ENCODE results near the gene NOD2. TPM values are rescaled to one million over a fixed set of nuclear protein-coding genes. Genes with fewer than 3 reads are reported as not detected.

NOD2 gene
- total RNA-seq, 1 donor from 2014 or later: 0.63 TPM

GRCh38 chr16:50722405-50722737, 29.0 kb downstream of the NOD2 start:
- Mint-ChIP-seq H3K9me3 (peaks cover 8% of the 10 kb centered on the region), H3K27me3 (ENCODE audit: low read depth) (peaks cover 4% of the 10 kb centered on the region), H3K4me1 (peaks cover 8% of the 10 kb centered on the region), H3K4me3 (no peak overlapping the region), H3K27ac (no peak overlapping the region), H3K36me3 (no peaks in the 10 kb centered on the region)
- TF ChIP-seq, protein P1, sequence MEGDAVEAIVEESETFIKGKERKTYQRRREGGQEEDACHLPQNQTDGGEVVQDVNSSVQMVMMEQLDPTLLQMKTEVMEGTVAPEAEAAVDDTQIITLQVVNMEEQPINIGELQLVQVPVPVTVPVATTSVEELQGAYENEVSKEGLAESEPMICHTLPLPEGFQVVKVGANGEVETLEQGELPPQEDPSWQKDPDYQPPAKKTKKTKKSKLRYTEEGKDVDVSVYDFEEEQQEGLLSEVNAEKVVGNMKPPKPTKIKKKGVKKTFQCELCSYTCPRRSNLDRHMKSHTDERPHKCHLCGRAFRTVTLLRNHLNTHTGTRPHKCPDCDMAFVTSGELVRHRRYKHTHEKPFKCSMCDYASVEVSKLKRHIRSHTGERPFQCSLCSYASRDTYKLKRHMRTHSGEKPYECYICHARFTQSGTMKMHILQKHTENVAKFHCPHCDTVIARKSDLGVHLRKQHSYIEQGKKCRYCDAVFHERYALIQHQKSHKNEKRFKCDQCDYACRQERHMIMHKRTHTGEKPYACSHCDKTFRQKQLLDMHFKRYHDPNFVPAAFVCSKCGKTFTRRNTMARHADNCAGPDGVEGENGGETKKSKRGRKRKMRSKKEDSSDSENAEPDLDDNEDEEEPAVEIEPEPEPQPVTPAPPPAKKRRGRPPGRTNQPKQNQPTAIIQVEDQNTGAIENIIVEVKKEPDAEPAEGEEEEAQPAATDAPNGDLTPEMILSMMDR (IDR thresholded peaks at IDR 0.05; ENCODE audit: unreplicated experiment): no peak
- DNase-seq (ENCODE audit: low spot score in 2 of 2, unreplicated experiment in 2 of 2): no peak

DNA sequence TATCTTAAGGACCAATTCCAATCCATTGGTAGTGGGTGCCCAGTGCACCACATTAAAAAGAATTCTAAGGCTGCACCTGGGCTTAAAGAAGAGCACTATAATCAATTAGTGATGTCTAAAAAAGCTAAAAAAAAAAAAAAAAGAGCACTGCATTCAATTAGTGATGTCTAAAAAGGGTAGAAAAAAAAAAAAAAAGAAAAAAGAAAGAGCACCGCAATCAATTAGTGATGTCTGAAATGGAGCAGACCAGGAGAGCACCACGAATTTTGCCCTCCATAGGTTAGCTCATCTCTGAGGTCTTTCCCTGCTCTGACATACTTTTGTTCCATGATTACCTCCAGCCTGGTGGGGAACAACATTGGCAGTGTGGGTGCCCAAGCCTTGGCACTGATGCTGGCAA, 29.6 kb downstream of the NOD2 start:
- TF ChIP-seq, protein P1 (IDR thresholded peaks at IDR 0.05; ENCODE audit: unreplicated experiment): no peak
- Mint-ChIP-seq H3K27me3 (ENCODE audit: low read depth) (peaks cover 9% of the 10 kb centered on the region), H3K4me3 (no peak overlapping the region), H3K27ac (no peak overlapping the region), H3K9me3 (peaks cover 8% of the 10 kb centered on the region), H3K4me1 (peaks cover 8% of the 10 kb centered on the region), H3K36me3 (no peaks in the 10 kb centered on the region)
- DNase-seq (ENCODE audit: low spot score in 2 of 2, unreplicated experiment in 2 of 2): no peak

DNA sequence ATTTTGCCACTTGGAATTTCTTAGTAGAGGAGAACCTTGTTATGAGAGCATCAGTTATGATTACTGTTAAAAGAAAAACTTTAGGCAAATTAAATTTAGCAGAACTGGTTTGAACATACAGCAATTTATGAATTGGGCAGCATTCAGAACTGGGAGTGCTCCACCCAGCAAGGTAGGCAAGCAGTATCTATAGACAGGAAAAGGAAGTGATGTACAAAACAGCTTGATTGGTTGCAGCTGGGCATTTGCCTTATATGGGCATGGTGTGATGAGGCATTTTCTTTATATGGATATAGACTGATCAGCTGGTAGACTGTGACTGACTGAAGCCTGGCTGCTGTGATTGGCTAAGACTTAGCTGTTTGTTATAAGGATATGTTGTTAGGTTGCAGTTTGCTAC, 30.9 kb downstream of the NOD2 start:
- Mint-ChIP-seq H3K4me3 (no peak overlapping the region), H3K4me1 (no peaks in the 10 kb centered on the region), H3K27me3 (ENCODE audit: low read depth) (peaks cover 9% of the 10 kb centered on the region), H3K27ac (no peak overlapping the region), H3K36me3 (no peaks in the 10 kb centered on the region), H3K9me3 (peaks cover 8% of the 10 kb centered on the region)
- DNase-seq (ENCODE audit: low spot score in 2 of 2, unreplicated experiment in 2 of 2): no peak
- TF ChIP-seq, protein P1 (IDR thresholded peaks at IDR 0.05; ENCODE audit: unreplicated experiment): no peak

DNA sequence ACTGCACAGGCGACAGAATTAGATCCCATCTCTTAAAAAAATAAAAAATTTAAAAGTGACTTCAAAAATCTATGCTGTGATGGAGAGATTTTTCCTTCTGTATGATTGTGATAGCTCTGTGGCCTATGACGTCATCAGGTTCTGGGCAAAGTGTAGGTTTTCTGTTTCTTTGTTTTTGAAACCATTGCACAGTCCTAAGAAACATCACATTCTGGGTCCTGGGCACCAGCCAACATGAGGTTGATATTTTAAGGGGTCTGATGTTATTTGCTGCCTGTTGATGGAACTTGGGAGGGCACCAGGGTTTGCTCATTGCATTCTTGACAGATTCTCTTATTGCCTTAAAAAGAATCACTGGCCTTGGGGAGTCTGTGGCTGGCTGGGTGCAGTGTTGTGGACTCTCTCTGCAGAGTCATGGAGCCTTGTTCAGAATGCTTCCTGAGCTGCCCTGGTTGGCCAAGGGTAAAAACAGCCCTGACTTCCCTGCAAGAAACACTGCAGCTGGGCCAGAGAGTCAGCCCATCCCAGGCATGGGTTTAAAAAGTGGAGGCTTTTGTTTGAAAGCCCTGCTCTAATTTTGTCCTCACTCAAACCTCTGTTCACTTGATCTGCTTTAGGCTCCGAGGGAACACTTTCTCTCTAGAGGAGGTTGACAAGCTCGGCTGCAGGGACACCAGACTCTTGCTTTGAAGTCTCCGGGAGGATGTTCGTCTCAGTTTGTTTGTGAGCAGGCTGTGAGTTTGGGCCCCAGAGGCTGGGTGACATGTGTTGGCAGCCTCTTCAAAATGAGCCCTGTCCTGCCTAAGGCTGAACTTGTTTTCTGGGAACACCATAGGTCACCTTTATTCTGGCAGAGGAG, 38.0 kb downstream of the NOD2 start:
- no peak for DNase-seq (ENCODE audit: low spot score in 2 of 2, unreplicated experiment in 2 of 2)
- H3K27ac Mint-ChIP-seq: no peak overlapping the region
- peaks cover 27% of the 10 kb centered on the region for H3K27me3 Mint-ChIP-seq (ENCODE audit: low read depth)
- no peak overlapping the region for H3K4me3 Mint-ChIP-seq
- H3K4me1 Mint-ChIP-seq: peaks cover 9% of the 10 kb centered on the region
- no peaks in the 10 kb centered on the region for H3K9me3 Mint-ChIP-seq
- no peaks in the 10 kb centered on the region for H3K36me3 Mint-ChIP-seq
- TF ChIP-seq, protein P1 (IDR thresholded peaks at IDR 0.05; ENCODE audit: unreplicated experiment): no peak

- no peak overlapping the region for H3K4me3 Mint-ChIP-seq
- peaks cover 35% of the 10 kb centered on the region for H3K27me3 Mint-ChIP-seq (ENCODE audit: low read depth)
- no peaks in the 10 kb centered on the region for H3K9me3 Mint-ChIP-seq
- H3K27ac Mint-ChIP-seq: no peak overlapping the region
- peaks cover 9% of the 10 kb centered on the region for H3K4me1 Mint-ChIP-seq
- H3K36me3 Mint-ChIP-seq: no peaks in the 10 kb centered on the region
- no peak for DNase-seq (ENCODE audit: low spot score in 2 of 2, unreplicated experiment in 2 of 2)
- TF ChIP-seq, protein P1 (IDR thresholded peaks at IDR 0.05; ENCODE audit: unreplicated experiment): no peak
Measured at GRCh38 chr16:50731989-50732832, 38.8 kb downstream of the NOD2 start.
